ENCODE data around the gene PRR23B. TPM values are rescaled to one million over a fixed set of nuclear protein-coding genes. Genes with fewer than 3 reads are reported as not detected.
A peak's percentile ranks its signal among the peaks of the same experiment; 100 is the strongest.

PRR23B gene
- total and polyA plus RNA-seq, 2 experiments from 2014 or later = not detected

- peak; percentile 33 for DNase-seq (ENCODE audit: low spot score)
Observed at GRCh38 chr3:139044366-139045210, 23.9 kb upstream of the PRR23B start, which contains the start of gene PRR23C. PRR23C (minus strand) TSS chr3:139044892; CDS start chr3:139044620, 272 bp downstream.

GRCh38 chr3:139043554-139044365 lies 23.0 kb upstream of the PRR23B start:
- Mint-ChIP-seq H3K9me3 (peaks cover 23% of the 10 kb centered on the region), H3K36me3 (ENCODE audit: low read depth) (peaks cover 13% of the 10 kb centered on the region; the same call in 2 of the 3 replicates), H3K27me3 (ENCODE audit: insufficient read depth, low read depth, poor library complexity) (no peaks in the 10 kb centered on the region), H3K27ac (no peak overlapping the region), H3K4me1 (no peaks in the 10 kb centered on the region), H3K4me3 (no peak overlapping the region)
- Histone ChIP-seq H3K27me3 (ENCODE audit: insufficient read depth) (no peaks in the 10 kb centered on the region), H4K20me1 (replicated peaks; ENCODE audit: insufficient read depth) (no peaks in the 10 kb centered on the region), H2AFZ (no peak overlapping the region), H3K9me2 (ENCODE audit: insufficient read depth) (no peaks in the 10 kb centered on the region), H3F3A (replicated peaks; ENCODE audit: low read depth) (no peaks in the 10 kb centered on the region), H3K36me3 (ENCODE audit: insufficient read depth) (no peaks in the 10 kb centered on the region), H3K4me3 (no peak overlapping the region), H3K4me2 (no peak overlapping the region), H3K27ac (ENCODE audit: low read depth) (no peak overlapping the region), H3K4me1 (ENCODE audit: insufficient read depth) (peaks cover 2% of the 10 kb centered on the region), H3K79me2 (replicated peaks; ENCODE audit: insufficient read depth) (no peaks in the 10 kb centered on the region)
- no peak for ATAC-seq
- no peak for DNase-seq (ENCODE audit: low spot score)
- TF ChIP-seq ZNF114 (CRISPR knock-in tag; IDR thresholded peaks at IDR 0.05) = no peak
- no peak for TF ChIP-seq JUNB (IDR thresholded peaks at IDR 0.05; ENCODE audit: unreplicated experiment)
- TF ChIP-seq CTCF (conservative IDR thresholded peaks at IDR 0.05; ENCODE audit: low read depth in 2 of 2) = no peak
- TF ChIP-seq REST (IDR thresholded peaks at IDR 0.05; ENCODE audit: unreplicated experiment) = no peak

More at GRCh38 chr3:139044366-139045210, 23.9 kb upstream of the PRR23B start, which contains the start of gene PRR23C:
- TF ChIP-seq POLR2AphosphoS5 (IDR thresholded peaks at IDR 0.05; ENCODE audit: low read depth) = no peak
- peak; percentile 34 to 40 for TF ChIP-seq CTCF (conservative IDR thresholded peaks at IDR 0.05; ENCODE audit: low read depth in 2 of 2)
- TF ChIP-seq CREB1 (CRISPR knock-in tag; IDR thresholded peaks at IDR 0.05; ENCODE audit: low read depth) = no peak
- no peak for TF ChIP-seq NANOG (IDR thresholded peaks at IDR 0.05; ENCODE audit: borderline replicate concordance)
- Histone ChIP-seq H4K20me1 (replicated peaks; ENCODE audit: insufficient read depth) (no peaks in the 10 kb centered on the region), H3F3A (replicated peaks; ENCODE audit: low read depth) (no peaks in the 10 kb centered on the region), H3K27ac (ENCODE audit: low read depth) (no peak within 1 kb of the TSS), H3K4me2 (no peak within 1 kb of the TSS), H2AFZ (no peak within 1 kb of the TSS), H3K4me3 (no peak within 1 kb of the TSS), H3K79me2 (replicated peaks; ENCODE audit: insufficient read depth) (no peaks in the 10 kb centered on the region), H3K27me3 (ENCODE audit: insufficient read depth) (no peaks in the 10 kb centered on the region), H3K9me2 (ENCODE audit: insufficient read depth) (no peaks in the 10 kb centered on the region), H3K36me3 (ENCODE audit: insufficient read depth) (no peaks in the 10 kb centered on the region), H3K4me1 (ENCODE audit: insufficient read depth) (no peaks in the 10 kb centered on the region)
- H3K4me3 Mint-ChIP-seq = no peak within 1 kb of the TSS
- no peak; the same call in 2 of the 3 replicates for ATAC-seq
- no peaks in the 10 kb centered on the region for H3K4me1 Mint-ChIP-seq
- H3K9me3 Mint-ChIP-seq = peaks cover 23% of the 10 kb centered on the region
- peaks cover 13% of the 10 kb centered on the region; the same call in 2 of the 3 replicates for H3K36me3 Mint-ChIP-seq (ENCODE audit: low read depth)
- no peaks in the 10 kb centered on the region for H3K27me3 Mint-ChIP-seq (ENCODE audit: insufficient read depth, low read depth, poor library complexity)
- H3K27ac Mint-ChIP-seq = no peak within 1 kb of the TSS
